ENCODE results near the gene PLOD2. TPM values are rescaled to one million over a fixed set of nuclear protein-coding genes. Genes with fewer than 3 reads are reported as not detected.

PLOD2 gene
- total RNA-seq, 2 experiments from 2014 or later: not detected

DNA sequence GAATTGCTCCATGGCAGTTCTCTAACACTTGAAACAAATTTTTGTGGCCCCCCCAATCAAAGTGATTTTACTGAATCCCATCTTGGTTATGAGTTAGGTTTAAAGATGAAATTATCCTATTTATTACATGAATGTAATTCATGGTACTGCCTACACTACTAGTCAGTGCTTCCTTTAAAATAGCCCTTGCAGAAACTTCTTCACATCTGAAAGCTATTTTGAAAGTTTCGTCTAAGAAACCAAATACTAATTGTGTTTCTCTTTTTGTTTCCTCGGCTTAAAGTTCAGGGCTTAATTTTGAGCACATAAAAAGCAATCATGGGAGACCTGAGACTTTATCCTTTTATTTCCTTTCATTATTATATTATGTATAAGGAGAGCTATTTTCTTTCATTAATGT is 72.1 kb downstream of the PLOD2 start:
- TF ChIP-seq, protein P1, sequence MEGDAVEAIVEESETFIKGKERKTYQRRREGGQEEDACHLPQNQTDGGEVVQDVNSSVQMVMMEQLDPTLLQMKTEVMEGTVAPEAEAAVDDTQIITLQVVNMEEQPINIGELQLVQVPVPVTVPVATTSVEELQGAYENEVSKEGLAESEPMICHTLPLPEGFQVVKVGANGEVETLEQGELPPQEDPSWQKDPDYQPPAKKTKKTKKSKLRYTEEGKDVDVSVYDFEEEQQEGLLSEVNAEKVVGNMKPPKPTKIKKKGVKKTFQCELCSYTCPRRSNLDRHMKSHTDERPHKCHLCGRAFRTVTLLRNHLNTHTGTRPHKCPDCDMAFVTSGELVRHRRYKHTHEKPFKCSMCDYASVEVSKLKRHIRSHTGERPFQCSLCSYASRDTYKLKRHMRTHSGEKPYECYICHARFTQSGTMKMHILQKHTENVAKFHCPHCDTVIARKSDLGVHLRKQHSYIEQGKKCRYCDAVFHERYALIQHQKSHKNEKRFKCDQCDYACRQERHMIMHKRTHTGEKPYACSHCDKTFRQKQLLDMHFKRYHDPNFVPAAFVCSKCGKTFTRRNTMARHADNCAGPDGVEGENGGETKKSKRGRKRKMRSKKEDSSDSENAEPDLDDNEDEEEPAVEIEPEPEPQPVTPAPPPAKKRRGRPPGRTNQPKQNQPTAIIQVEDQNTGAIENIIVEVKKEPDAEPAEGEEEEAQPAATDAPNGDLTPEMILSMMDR (conservative IDR thresholded peaks at IDR 0.05; ENCODE audit: low read length): no peak
- no peak for TF ChIP-seq EZH2phosphoT487 (IDR thresholded peaks at IDR 0.05; ENCODE audit: borderline replicate concordance, low read depth, low read length)
- ChIA-PET POLR2A (no interaction called here), CTCF (ENCODE audit: unreplicated experiment) (no interaction called here)
- H3K79me2 ChIP-seq (ENCODE audit: insufficient read depth, low read depth, low read length): no peaks in the 10 kb centered on the region
- no peak overlapping the region for H2AFZ ChIP-seq (ENCODE audit: low read length)
- no peaks in the 10 kb centered on the region for H3K36me3 ChIP-seq (ENCODE audit: insufficient read depth, low read length)
- no peak overlapping the region for H3K27ac ChIP-seq (ENCODE audit: low read depth, low read length, poor library complexity, severe bottlenecking)
- no peaks in the 10 kb centered on the region for H3K9me2 ChIP-seq (ENCODE audit: insufficient read depth, low read length)
- no peaks in the 10 kb centered on the region for H3K4me1 ChIP-seq (ENCODE audit: insufficient read depth, low read length, poor library complexity, severe bottlenecking)
- DNase-seq (ENCODE audit: low spot score): no peak
- intact Hi-C loops (cut with micrococcal nuclease; ENCODE audit: unreplicated experiment): no loop called here
- H3K4me2 ChIP-seq (ENCODE audit: low read length): no peak overlapping the region
- H3K9me3 ChIP-seq (ENCODE audit: low read length): no peaks in the 10 kb centered on the region
- no TSS peak for BruUV-seq (replicated peaks)
- H3K4me3 ChIP-seq (ENCODE audit: low read depth, low read length, poor library complexity, severe bottlenecking): no peak overlapping the region
- no peaks in the 10 kb centered on the region for H4K20me1 ChIP-seq (ENCODE audit: insufficient read depth, low read length)

DNA sequence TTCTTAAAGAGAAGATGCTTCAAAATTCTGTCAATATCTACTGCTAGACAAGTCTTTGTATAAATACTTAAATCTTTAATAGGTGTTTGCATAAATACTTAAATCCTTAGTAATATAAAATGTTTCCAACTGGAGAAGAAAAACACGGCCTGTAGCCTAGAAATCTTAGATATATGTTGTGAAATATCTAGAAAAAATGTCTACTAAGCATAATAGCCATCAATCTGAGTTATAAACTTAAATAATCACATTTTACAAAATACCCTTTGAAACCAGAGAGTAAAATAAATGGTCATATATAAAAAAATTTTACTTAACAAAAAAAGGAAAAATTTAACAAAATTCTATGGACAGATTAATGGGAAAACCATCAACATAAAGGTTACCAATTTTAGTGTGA is 73.9 kb downstream of the PLOD2 start:
- POLR2A ChIA-PET: no interaction called here
- intact Hi-C loops (cut with micrococcal nuclease; ENCODE audit: unreplicated experiment): no loop called here
- BruUV-seq (replicated peaks): no TSS peak
- no peak overlapping the region for H2AFZ ChIP-seq (ENCODE audit: low read length)
- H3K27ac ChIP-seq (ENCODE audit: low read depth, low read length, poor library complexity, severe bottlenecking): no peak overlapping the region
- CTCF ChIA-PET (ENCODE audit: unreplicated experiment): no interaction called here
- H3K4me3 ChIP-seq (ENCODE audit: low read depth, low read length, poor library complexity, severe bottlenecking): no peak overlapping the region
- no peak overlapping the region for H3K4me2 ChIP-seq (ENCODE audit: low read length)
- no peaks in the 10 kb centered on the region for H4K20me1 ChIP-seq (ENCODE audit: insufficient read depth, low read length)
- no peaks in the 10 kb centered on the region for H3K4me1 ChIP-seq (ENCODE audit: insufficient read depth, low read length, poor library complexity, severe bottlenecking)
- H3K36me3 ChIP-seq (ENCODE audit: insufficient read depth, low read length): no peaks in the 10 kb centered on the region
- no peak for DNase-seq (ENCODE audit: low spot score)
- H3K9me3 ChIP-seq (ENCODE audit: low read length): no peaks in the 10 kb centered on the region
- no peak for TF ChIP-seq EZH2phosphoT487 (IDR thresholded peaks at IDR 0.05; ENCODE audit: borderline replicate concordance, low read depth, low read length)
- no peaks in the 10 kb centered on the region for H3K79me2 ChIP-seq (ENCODE audit: insufficient read depth, low read depth, low read length)
- no peaks in the 10 kb centered on the region for H3K9me2 ChIP-seq (ENCODE audit: insufficient read depth, low read length)

DNA sequence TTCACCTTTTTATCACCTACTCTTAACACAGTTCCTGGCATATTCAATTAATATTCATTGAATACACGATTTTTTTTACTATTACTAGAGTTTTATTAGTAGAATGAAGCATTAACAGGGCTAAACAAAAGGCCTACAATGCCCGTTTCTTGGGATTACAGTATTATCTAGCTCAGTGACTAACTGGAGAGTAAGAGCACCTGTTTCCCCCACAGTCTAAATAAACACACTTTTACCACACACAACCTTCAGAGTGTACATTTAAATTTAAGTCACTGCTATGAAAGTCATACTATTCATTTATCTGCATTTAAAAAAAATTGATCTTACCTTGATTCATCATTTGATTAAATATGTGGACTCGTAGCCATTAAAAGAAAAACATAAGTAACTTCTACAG is 74.8 kb downstream of the PLOD2 start:
- POLR2A ChIA-PET: no interaction called here
- TF ChIP-seq, protein P1 (conservative IDR thresholded peaks at IDR 0.05; ENCODE audit: low read length): no peak
- TF ChIP-seq EZH2phosphoT487 (IDR thresholded peaks at IDR 0.05; ENCODE audit: borderline replicate concordance, low read depth, low read length): no peak
- CTCF ChIA-PET (ENCODE audit: unreplicated experiment): no interaction called here
- Histone ChIP-seq H3K4me3 (ENCODE audit: low read depth, low read length, poor library complexity, severe bottlenecking) (no peak overlapping the region), H3K9me2 (ENCODE audit: insufficient read depth, low read length) (no peaks in the 10 kb centered on the region), H3K27ac (ENCODE audit: low read depth, low read length, poor library complexity, severe bottlenecking) (no peak overlapping the region), H2AFZ (ENCODE audit: low read length) (no peak overlapping the region), H3K79me2 (ENCODE audit: insufficient read depth, low read depth, low read length) (no peaks in the 10 kb centered on the region), H3K4me2 (ENCODE audit: low read length) (no peak overlapping the region), H3K36me3 (ENCODE audit: insufficient read depth, low read length) (no peaks in the 10 kb centered on the region), H3K4me1 (ENCODE audit: insufficient read depth, low read length, poor library complexity, severe bottlenecking) (no peaks in the 10 kb centered on the region), H3K9me3 (ENCODE audit: low read length) (no peaks in the 10 kb centered on the region), H4K20me1 (ENCODE audit: insufficient read depth, low read length) (no peaks in the 10 kb centered on the region)
- BruUV-seq (replicated peaks): no TSS peak
- intact Hi-C loops (cut with micrococcal nuclease; ENCODE audit: unreplicated experiment): no loop called here
- DNase-seq (ENCODE audit: low spot score): no peak

Data from OCI-LY7 (cell line).